Measurements from ENCODE around the gene S100A13.

Gene S100A13

DNA sequence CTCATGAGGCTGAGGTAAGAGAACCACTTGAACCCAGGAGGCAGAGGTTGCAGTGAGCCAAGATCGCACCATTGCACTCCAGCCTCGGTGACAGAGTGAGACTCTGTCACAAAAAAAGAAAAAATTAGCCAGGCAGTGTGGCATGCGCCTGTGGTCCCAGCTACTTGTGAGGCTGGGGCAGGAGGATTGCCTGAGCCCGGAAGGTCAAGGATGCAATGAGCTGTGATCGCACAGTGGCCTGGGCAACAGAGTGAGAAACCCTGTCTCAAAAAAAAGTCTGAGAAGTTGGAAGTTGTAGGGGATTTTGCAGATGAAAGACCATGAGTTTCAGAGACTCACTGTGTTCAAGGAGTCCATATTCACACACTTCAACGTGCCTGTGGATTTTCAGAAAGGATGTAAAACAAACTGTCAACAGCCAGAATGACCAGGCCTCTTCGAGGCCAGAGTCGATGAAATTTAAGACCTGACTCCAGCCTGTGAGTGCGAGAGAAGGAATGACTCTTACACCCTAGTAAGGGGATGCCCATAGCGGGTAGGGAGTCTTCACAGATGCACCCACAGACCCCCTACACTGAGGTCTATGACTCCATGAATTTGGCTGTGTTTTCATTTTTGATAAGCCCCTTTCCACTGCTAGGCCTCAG is 2.2 kb downstream of the S100A13 start:
- DNase-seq = no peak

DNA sequence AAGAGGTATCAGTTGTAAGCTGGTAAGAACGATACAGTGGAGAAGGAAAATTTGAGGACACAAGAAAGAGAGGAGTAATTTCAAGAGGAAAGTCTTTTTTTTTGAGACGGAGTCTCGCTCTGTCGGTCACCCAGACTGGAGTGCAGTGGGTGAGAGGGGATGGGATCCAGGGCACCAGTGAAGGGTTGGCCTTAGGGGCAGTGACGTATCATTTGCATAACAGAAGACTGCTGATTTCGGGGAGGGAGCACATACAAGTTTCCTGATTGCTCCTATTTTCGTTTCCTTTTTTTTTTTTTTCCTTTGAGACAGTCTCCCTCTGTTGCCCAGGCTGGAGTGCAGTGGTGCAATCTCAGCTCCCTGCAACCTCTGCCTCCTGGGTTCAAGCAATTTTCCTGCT is 4.2 kb downstream of the S100A13 start:
- no peak for DNase-seq

DNA sequence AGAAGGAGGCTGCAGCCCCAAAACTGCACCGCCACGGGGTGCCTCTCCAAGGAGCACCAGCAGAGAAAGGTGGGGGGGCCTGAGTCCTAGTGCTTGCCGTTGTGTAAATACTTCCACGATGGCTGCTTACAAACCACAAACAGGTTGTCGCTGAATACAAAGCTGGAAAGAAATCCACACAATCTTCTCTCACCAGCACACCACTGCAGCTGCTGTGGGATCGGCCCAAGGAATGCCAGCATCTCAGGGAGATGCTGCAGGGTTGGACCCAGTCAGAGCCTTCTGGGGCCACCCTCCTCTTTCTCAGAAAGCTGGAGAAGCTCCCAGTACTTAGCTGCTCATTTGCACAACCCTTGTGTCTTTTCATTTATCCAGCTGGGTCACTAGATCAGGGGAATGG is 8.1 kb downstream of the S100A13 start:
- no peak for DNase-seq

DNA sequence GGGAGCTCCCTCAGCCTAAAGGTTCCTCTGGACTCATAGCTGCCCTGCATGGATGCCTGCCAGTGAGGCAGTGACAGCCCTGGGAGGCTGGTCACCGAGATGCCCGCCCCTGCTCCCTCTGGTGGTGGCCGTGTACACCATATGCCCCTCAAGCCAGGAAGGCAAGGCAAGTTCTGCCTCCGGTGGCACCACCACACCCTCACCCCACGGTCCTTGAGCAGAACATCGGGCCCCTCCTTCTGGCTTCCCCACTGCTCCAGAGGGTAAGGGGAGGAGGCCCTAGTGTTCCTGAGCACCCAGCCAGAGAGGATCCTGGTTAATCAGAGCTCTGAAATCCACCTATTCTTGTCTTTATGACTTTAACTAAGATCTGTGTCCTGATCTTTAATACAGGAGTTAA is 9.6 kb downstream of the S100A13 start:
- no peak for DNase-seq

DNA sequence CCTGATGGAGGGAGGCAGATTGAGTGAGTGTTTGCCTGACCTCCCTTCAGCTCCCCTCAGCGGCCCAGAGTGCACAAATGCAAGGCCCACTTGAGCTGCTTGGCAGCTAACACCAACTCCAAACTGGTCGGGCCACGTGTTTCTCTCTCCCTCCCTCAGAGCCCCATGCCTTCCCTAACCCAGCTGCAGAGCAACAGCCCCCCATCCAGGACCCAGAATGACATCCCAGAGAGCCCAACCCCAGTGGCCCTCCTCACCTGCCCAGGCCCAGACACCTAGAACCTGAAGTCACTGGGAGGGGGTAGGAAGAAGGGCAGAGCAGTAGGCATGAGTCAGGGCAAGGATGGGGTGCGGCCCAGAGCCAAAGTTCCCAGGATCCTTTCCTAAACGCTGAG is 10.4 kb downstream of the S100A13 start:
- DNase-seq = no peak

DNA sequence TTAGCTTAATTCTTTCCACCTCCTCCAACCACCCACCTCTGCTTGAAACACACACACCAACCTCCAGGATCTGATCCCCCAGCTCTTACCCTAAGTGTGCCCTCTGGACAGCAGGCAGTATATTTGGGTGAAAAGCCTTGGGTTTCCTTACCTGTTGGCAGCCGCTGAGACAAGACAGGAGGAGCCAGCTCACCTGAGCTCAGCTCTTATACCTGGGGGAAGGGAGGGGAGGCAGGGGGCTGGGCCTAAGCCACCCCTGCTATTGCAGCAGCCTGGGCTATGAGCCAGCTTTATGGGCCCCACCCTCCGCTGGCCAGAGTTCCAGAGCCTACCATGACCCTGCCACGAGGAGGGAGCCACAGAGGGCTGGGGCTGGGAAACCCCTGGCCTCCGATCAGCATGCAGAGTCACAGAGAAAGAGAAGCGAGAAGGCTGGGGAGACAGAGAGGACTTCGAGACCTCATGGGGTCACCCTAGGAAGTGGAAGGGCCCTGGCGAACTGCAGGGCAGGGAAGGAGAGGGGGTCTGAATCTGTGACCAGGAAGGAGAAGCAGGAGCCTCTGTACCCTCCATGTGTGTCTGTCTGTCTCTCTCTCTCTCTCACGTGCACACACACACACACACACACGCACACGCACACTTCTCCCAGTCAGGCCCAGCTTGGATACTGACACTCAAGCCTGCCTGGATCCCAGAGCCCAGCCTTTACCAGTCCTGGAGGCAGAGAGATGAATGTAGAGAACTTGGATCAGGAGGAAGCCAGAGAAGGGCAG is 11.0 kb downstream of the S100A13 start, which contains the start of gene S100A14:
Gene S100A14, minus strand, starts transcription at position 182 of the 773 bp plus-strand sequence. CDS start 467 bp downstream, outside the sequence.
- no peak for DNase-seq

DNA sequence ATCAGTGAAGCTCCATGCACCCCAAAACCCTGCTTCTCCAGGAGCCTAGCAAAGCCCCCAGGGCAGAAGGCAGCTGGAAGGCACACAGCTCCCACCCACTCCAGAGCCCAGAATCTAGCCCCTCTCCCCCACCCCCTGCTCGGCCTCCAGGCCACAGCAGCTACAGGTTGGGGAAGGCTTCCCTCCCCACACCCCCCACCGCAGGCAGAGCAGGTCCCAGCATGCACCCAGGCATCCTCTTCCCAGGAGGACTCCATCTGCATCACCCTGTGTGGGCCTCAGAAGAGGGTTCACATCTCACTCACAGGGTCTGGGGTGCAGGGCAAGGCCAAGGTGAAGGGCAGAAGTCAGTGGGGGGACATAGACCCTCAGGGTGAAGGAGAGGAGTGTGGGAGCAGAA is 11.9 kb downstream of the S100A13 start:
- no peak for DNase-seq

DNA sequence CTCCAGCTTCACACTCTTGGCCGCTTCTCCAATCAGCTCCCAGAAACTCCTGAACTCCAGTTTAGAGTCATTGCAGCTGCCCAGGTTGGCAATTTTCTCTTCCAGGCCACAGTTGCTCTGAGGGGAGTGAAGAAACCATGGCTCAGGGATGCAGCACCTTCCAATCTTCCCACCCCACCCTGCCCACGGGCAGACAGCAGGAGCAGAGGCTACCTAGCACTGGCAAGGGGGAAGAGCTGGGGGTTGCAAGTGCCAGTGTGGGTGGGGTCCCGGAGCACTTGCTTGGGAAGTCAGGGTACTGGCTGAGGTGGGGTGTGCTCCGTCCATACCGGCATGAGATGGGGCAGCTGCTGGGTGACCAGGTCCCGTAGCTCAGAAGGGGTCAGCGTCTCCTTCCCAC is 12.4 kb downstream of the S100A13 start:
- no peak for DNase-seq

DNA sequence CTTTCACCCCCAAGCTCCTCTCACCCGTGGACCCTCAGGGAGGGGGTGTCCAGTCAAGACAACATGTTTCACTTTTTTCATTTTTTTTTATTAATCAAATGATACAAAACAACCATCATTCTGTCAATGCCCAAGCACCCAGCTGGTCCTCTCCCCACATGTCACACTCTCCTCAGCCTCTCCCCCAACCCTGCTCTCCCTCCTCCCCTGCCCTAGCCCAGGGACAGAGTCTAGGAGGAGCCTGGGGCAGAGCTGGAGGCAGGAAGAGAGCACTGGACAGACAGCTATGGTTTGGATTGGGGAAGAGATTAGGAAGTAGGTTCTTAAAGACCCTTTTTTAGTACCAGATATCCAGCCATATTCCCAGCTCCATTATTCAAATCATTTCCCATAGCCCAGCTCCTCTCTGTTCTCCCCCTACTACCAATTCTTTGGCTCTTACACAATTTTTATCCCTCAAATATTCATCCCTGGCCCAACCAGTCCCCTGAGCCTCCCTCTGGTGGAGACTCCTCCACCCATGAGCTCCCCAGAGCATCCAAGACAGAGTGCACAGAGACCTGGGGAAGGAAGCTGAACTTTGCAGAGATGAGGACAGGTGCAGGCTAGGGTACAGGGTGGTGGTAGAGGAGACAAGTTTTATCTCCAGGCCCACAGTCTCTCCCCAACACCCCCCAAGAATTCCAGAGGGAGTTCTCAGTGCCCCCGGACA is 13.0 kb downstream of the S100A13 start:
- no peak for DNase-seq

DNA sequence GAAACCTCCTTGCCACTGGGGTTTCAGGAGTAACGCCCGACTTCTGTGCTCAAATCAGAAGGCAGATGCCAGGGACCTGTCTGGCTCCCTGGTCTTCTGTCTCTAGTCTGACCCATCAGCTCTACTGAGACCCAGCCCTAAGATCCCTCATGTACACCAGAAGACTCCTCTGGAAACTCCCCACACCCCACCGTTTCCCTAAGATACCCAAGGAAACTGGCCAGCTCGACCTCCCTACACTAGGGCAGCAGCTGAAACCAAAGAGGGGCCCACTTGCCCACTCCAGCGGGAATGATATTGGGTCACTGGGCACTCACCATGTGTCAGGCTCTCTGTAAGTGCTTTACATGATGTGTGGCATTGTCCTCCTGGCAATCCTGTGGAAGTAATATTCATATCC is 13.9 kb downstream of the S100A13 start:
- DNase-seq = no peak

DNA sequence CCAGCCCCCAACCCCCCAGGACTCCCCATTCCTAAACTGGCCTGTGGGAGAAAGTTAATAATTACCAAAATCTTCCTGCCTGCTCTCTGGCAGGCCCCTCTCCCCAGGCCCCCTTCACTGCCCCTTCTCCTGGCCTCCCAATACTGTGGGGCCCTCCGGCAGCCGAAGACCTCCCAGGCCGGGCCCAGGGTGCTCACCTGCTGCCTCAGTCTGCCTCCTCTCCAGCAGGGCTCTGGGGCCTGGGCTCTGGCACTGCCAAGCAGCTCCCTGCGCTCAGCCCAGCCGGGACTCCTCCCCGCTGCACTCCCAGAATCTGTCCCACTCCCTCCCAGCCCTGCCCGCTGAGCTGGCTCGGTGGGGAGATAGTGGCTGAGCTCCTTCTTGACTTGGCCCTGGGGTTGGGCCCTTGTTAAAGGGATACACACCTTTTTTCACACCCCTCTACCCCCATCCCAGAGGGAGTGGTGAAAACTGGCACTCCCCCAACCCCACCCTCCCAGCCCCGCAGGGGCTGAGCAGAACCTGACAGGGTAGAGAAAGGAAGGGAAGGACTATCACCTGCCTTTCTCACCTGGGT is 14.5 kb downstream of the S100A13 start, which contains the start of gene S100A16:
Gene S100A16, minus strand, starts transcription at position 383 of the 577 bp plus-strand sequence. CDS start 4,986 bp downstream, outside the sequence.
- no peak for DNase-seq

DNA sequence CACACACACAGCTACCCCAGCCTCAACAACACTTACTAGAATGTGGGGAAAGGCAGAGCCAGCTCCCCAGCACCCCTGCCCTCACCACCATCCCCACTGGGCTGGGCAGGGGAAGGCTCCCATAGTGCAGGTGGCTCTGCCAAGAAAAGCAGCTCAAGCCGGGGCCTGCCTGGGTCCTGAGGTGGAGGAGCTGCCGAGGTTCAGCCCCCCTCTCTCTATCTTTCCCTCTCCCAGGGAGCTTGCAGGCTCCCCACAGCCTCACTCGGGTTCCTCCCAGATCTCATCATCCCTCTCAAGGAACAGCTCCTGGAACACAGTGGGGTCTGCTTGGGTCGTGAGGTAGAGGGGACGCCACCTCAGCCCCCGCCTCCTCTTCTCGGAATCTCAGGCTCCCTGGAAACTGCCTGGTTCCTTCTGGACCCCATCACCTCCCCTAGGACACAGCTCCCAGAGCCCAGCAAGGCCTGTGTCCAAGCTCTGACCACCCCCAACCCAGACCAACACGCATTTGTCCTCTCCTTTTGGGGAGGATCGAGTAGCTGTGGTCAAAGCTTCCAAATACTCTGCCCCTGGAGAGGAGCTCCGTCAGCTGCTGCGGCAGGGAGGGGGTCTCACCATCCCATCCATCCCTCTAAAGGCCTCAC is 15.1 kb downstream of the S100A13 start:
- DNase-seq = no peak

DNA sequence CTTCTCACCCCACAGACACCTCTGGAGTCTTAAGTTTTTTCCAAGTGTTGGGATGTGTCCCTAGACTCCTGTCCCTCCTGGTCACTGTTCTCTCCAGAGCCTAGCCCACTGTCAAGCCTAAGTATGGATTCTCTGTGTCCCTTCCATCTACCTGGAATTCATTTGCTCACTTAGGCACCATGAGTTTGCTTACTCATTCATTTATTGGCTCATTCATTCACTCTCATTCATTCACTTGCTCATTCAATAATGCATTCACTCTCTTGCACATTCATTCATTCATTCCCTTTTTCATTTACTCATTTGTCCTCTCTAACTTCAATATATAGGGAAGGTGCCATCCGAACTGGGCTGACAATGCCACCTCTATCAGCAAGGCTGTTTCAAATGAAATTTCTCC is 15.9 kb downstream of the S100A13 start:
- DNase-seq = no peak

DNA sequence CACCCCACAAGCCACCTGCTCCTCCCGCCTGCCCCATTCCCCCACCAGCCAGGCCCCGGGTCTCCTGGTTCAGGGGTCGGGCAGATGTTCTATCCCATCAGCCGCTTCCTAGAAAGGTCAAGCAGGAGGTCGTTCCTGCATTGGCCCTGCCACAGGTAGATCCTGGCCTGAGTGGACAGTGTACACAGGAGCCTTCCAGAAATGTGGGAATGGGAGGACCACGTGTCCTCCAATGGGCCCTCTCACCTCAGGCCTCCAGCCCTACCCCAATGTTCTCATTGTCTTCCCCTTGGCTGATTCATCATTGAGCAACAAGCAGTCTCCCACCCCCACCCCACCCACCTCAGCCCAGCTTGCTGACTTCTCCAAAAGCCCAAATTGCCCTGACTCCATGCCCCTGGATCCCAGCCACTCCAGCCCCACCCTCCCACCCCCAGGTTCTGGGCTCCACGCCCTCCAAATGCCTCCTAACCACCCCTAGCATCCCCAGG is 16.4 kb downstream of the S100A13 start:
- DNase-seq = no peak

DNA sequence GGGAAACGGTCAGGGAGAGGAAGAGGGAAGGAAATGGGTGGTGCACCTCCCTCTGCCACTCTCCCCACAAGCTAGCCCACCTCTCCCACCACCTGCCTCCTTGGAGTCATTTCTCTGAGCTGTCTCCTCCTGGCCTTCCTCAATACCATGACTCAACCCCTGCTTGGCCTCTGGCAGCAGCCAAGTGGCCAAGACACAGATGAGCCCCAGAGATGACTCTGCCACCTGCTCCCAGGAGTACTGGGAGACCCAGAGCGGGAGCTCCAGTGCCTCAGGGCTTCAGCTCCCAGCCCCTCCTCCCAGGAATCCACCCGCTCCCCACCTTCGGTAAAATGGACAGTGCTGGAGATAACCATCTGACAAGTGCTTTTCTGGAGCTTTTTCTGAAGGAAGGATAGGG is 17.0 kb downstream of the S100A13 start:
- no peak for DNase-seq

DNA sequence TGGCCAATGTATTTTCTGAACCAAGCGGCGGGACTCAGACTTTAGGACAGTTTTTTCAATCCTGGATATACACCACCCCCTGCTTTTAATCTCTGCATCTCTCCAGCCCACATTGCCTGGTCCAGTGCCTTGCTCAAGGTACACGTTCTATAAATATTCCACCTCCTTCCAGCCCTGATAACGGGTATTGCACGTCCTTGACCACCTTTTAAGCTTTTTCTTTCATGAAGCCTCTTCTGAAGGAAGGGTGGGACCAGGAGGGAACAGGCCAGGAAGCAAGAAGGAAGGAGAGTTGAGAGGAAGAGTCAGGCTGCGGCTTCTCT is 17.8 kb downstream of the S100A13 start:
- DNase-seq = no peak

DNA sequence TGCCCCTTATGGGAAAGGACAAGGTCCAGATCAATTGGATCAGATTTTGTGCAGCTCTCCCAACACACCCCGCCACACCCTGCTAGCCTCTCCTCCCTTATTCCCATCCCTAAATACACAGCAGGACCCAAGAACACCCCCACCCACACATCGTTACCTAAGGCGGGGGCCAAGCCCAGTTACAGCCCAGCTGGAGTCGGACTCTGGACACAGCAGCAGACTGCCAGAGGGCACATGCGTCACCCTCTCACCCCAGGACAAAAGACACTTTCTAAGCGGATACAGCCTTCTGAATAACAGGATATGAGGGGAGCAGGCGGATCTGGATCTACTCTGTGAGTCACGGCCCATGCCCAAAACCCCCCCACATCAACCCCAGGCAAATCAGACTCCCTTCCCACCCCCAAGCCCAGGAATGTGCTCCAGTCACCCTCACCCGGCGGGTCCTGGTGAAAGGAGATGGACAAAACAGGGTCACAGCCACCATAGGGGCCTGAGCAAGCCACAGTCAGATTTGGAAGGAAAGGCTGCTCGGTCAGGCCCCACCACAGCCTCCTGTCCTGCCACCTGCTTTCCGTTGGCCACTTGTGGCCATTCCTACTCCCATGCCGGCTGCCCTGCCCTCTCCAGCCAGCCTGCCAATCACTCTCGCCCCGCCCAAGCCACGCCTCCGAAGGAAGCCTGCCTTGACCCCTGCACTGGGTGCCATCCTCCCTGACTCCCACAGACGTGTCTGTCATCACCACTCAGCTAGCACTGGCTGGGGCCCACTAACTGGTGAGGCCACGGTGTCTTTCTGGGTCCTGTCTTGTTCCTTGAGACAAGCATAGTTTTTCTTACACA is 18.3 kb downstream of the S100A13 start:
- no peak for DNase-seq

DNA sequence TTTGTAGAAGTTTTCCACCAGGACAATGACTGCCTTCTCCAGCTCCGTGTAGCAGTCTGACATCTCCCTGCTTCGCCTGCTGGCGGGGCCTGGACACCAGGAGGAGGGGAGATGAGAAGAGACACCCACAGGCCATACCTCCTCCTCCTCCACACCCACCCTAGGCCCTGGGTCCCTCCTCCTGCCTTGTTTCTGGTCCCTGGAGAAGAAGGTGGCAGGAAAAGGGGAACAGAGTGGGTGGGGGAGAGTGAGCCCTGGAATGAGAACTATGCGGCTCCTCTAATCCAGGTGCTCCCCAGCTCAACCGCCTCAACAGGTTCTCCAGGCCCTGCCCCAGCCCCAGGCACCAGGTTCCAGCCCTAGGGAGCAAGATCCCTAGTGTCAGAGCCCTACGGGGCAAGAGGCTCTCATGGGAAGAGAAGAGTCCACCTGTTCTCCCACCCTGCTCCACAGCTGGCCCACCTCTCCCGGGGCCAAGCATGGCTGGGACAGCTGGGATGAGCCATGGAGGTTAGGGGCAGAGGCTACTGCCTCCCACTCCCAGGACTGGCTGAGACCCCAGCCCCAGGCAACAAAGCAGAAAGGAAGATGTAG is 19.1 kb downstream of the S100A13 start:
- no peak for DNase-seq

DNA sequence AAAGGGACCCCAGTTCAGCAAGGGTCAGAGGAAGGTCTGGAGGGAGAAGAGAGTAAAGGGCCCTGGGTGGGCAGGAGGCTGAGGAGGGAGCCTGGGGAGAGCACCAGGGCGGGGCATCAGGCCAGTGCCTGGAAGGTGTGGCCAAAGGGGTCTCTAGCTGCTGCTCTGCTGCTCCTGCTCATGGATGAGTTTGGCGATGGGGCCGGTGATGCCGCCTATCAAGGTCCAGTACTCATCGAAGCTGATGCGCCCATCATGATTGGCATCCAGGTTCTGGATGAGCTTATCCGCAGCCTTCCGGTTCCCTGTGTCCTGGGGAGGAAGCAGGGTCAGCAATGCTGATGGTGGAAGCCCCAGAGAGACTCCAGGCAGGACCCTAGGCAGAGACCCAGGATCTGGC is 19.9 kb downstream of the S100A13 start:
- no peak for DNase-seq

DNA sequence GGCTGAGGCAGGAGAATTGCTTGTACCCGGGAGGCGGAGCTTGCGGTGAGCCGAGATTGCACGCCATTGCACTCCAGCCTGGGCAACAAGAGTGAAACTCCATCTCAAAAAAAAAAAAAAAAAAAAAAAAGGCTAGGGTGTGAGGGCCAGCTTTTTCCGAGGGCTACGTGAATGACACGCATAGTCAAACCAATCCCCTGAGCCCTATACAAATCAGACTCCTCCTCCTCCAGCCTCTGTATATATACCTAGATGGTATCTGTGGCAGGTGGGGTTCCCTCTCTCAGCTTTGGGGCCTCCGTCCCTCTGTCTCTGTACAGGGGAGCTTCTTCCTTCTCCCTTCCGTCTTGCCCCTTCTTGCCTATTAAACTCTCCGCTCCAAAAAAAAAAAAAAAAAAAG is 21.1 kb downstream of the S100A13 start:
- DNase-seq = no peak

DNA sequence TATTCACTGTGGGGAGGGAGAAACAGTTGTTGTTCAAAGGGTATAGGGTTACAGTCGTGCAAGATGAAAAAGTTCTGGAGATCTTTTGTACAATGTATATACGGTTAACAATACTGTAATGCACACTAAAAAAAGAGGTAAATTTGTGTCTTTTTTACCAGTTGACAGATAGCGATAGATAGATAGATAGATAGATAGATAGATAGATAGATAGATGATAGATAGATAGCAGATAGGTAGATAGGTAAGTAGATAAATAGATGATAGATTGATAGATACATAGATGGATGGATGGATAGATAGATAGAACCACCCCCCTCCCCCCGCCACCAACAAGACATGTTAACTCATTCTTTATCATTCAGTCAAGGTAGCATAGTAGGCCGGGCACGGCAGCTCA is 24.6 kb downstream of the S100A13 start:
- no peak for DNase-seq

DNA sequence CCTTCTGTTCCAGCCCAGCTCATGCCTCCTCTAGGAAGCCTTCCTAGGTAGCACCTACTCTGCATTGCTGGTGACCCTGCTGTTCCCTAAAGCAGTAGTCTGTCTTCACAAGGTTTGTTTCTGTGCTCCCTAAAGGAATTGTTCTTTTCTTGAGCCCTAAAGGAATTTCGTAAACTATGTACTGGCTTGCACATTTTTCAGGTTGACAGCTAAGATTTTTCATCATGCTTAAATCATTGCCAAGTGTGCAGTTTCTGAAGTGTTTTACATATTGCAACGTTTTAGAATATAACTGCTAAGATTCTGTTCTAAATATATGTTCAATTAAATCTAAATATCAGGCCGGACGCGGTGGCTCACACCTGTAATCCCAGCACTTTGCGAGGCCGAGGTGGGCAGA is 27.5 kb downstream of the S100A13 start:
- no peak for DNase-seq
